HG03469 (cell line): ENCODE results near the gene CDKN2A.

ENCODE experiments used
- ATAC-seq: cut with Tn5 transposase; IDR thresholded peaks from one replicate; pipeline ENCODE4 v1.9.1; 2021; ENCODE audit warnings: mild to moderate bottlenecking, moderate library complexity, moderate number of reproducible peaks; ENCODE audit not compliant: unreplicated experiment

The CDKN2A gene

GRCh38 chr9:21945606-21946005 lies 48.6 kb downstream of the CDKN2A start:
- ATAC-seq: no peak

- ATAC-seq: no peak
These were observed 50.7 kb downstream of the CDKN2A start for GRCh38 chr9:21943464-21943863.

- no peak for ATAC-seq
These were observed 52.7 kb downstream of the CDKN2A start for GRCh38 chr9:21941337-21941995.

- no peak for ATAC-seq
These were observed 58.0 kb downstream of the CDKN2A start for GRCh38 chr9:21936161-21936560.

- no peak for ATAC-seq
These were observed 58.6 kb downstream of the CDKN2A start for GRCh38 chr9:21935631-21936030.

- no peak for ATAC-seq
These were observed 60.3 kb downstream of the CDKN2A start for GRCh38 chr9:21933865-21934264.

GRCh38 chr9:21933281-21933680 lies 60.9 kb downstream of the CDKN2A start:
- ATAC-seq: no peak

GRCh38 chr9:21931428-21931827 lies 62.8 kb downstream of the CDKN2A start:
- ATAC-seq: no peak

- ATAC-seq: no peak
These were observed 66.4 kb downstream of the CDKN2A start for GRCh38 chr9:21927752-21928151.

GRCh38 chr9:21923694-21924093 lies 70.5 kb downstream of the CDKN2A start:
- no peak for ATAC-seq

GRCh38 chr9:21919377-21920362 lies 74.5 kb downstream of the CDKN2A start:
- ATAC-seq: peak; percentile 83
